GM19099 (cell line): ENCODE data around the gene PDE11A.

Source experiments
- POLR2A ChIP-seq: IDR thresholded peaks from 3 replicates; pipeline ENCODE4 v1.6.1; 2011; ENCODE audit warnings: low read depth; ENCODE audit not compliant: insufficient read length; ENCODE audit errors: extremely low read depth

Gene PDE11A

GRCh38 chr2:178088774-178089270, 16.2 kb upstream of the PDE11A start:
- TF ChIP-seq POLR2A = no peak

GRCh38 chr2:178084273-178084672, 11.7 kb upstream of the PDE11A start:
- no peak for TF ChIP-seq POLR2A

GRCh38 chr2:178082408-178083045, 9.9 kb upstream of the PDE11A start:
- no peak for TF ChIP-seq POLR2A

GRCh38 chr2:178076130-178076529, 3.6 kb upstream of the PDE11A start:
- no peak for TF ChIP-seq POLR2A

GRCh38 chr2:178075006-178075326, 2.4 kb upstream of the PDE11A start:
- no peak for TF ChIP-seq POLR2A

- no peak for TF ChIP-seq POLR2A
Observed at GRCh38 chr2:178074123-178075005, 1.8 kb upstream of the PDE11A start.

- TF ChIP-seq POLR2A = no peak
Observed at GRCh38 chr2:178072000-178072382, 586 bp downstream of the PDE11A start.

- TF ChIP-seq POLR2A = no peak
Observed at GRCh38 chr2:178070824-178071223, 1.8 kb downstream of the PDE11A start.

- no peak for TF ChIP-seq POLR2A
Observed at GRCh38 chr2:178069551-178069950, 3.0 kb downstream of the PDE11A start.

- TF ChIP-seq POLR2A = no peak
Observed at GRCh38 chr2:178068823-178069454, 3.6 kb downstream of the PDE11A start.

GRCh38 chr2:178066890-178067669, 5.5 kb downstream of the PDE11A start:
- no peak for TF ChIP-seq POLR2A

- no peak for TF ChIP-seq POLR2A
Observed at GRCh38 chr2:178066324-178066723, 6.3 kb downstream of the PDE11A start.

- TF ChIP-seq POLR2A = no peak
Observed at GRCh38 chr2:178059681-178060080, 12.9 kb downstream of the PDE11A start.

GRCh38 chr2:178059111-178059510, 13.5 kb downstream of the PDE11A start:
- TF ChIP-seq POLR2A = no peak

GRCh38 chr2:178057179-178057680, 15.3 kb downstream of the PDE11A start:
- TF ChIP-seq POLR2A = no peak
